Measurements from ENCODE around the gene SEPTIN3. TPM values are rescaled to one million over a fixed set of nuclear protein-coding genes. Genes with fewer than 3 reads are reported as not detected.

The SEPTIN3 gene
- total RNA-seq (ENCODE audit: low replicate concordance), result 12.8 and 20.5 TPM in 2 replicates

- Mint-ChIP-seq H3K36me3 (peaks cover 2% of the 10 kb centered on the region), H3K9me3 (peaks cover 9% of the 10 kb centered on the region), H3K27ac (peak within 1 kb of the TSS; percentile 95), H3K4me3 (peak within 1 kb of the TSS; percentile 39), H3K4me1 (peaks cover 36% of the 10 kb centered on the region), H3K27me3 (ENCODE audit: insufficient read depth, low read depth) (peaks cover 7% of the 10 kb centered on the region)
- no peaks in the 10 kb centered on the region for H4K20me1 ChIP-seq (ENCODE audit: low read depth)
- H3K27ac ChIP-seq, result no peak within 1 kb of the TSS
- peaks cover 11% of the 10 kb centered on the region for H3K4me1 ChIP-seq
- no peak within 1 kb of the TSS for H3K4me3 ChIP-seq
- peak within 1 kb of the TSS; percentile 72 for H2AFZ ChIP-seq (replicated peaks)
- H3K27me3 ChIP-seq, result peaks cover 14% of the 10 kb centered on the region
- H3K4me2 ChIP-seq, result no peak within 1 kb of the TSS
- H3K36me3 ChIP-seq, result no peaks in the 10 kb centered on the region
- no peak within 1 kb of the TSS for H3K9ac ChIP-seq
- H3F3A ChIP-seq (ENCODE audit: low read depth), result peaks cover 25% of the 10 kb centered on the region
- no peaks in the 10 kb centered on the region for H3K9me3 ChIP-seq (ENCODE audit: low read depth)
- no peak for TF ChIP-seq EZH2phosphoT487 (IDR thresholded peaks at IDR 0.05)
- no peak for TF ChIP-seq EZH2 (IDR thresholded peaks at IDR 0.05)
- TF ChIP-seq, protein P1, sequence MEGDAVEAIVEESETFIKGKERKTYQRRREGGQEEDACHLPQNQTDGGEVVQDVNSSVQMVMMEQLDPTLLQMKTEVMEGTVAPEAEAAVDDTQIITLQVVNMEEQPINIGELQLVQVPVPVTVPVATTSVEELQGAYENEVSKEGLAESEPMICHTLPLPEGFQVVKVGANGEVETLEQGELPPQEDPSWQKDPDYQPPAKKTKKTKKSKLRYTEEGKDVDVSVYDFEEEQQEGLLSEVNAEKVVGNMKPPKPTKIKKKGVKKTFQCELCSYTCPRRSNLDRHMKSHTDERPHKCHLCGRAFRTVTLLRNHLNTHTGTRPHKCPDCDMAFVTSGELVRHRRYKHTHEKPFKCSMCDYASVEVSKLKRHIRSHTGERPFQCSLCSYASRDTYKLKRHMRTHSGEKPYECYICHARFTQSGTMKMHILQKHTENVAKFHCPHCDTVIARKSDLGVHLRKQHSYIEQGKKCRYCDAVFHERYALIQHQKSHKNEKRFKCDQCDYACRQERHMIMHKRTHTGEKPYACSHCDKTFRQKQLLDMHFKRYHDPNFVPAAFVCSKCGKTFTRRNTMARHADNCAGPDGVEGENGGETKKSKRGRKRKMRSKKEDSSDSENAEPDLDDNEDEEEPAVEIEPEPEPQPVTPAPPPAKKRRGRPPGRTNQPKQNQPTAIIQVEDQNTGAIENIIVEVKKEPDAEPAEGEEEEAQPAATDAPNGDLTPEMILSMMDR (IDR thresholded peaks at IDR 0.05), result no peak
- no peaks in the 10 kb centered on the region for H3K79me2 ChIP-seq (ENCODE audit: low read depth)
- DNase-seq (ENCODE audit: low spot score), result peak; percentile 67
Measured at GRCh38 chr22:41969110-41969646, at the start of gene SEPTIN3. Gene SEPTIN3, plus strand, starts transcription at chr22:41969443. Its CDS starts 2,050 bp downstream, at chr22:41971493.

DNA sequence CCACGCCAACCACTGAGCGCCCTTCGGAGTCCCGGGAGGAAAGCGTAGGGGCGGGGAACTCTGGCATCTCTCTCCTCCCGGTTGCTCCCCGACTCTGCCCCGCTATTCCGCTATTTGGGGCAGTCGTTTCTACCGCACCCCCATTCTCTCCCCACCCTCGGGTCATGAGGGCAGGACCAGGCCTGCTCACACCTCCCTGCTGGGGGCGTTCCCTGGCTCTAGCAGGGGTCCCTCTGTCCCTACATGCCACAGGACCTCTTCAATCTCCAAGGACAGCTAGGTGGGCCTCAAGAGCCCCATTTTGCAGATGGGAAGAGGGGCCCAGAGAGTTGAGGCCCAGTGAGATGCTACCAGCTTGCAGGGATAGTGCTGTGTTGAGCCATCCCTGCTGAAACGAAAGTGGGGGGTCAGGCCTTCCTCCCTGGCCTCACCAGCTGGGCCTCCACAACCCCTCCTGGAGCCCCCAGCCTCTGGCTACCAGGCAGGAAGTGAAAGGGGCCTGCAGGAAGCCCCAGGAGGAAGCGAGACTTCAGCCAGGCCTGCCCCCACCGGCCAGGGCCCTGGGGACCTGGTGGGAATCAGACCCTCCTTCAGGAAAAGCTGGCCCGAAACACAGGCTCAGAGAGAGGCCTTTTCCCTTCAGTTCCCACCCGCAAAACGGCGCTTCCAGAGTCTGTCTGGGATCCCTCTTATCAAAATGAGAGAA is 48.8 kb upstream of the SEPTIN3 start:
- Histone ChIP-seq H3F3A (ENCODE audit: low read depth) (peaks cover 19% of the 10 kb centered on the region), H3K4me1 (peaks cover 15% of the 10 kb centered on the region), H3K36me3 (no peaks in the 10 kb centered on the region), H3K9me3 (ENCODE audit: low read depth) (no peaks in the 10 kb centered on the region), H3K27me3 (peaks cover 100% of the 10 kb centered on the region), H3K27ac (no peak overlapping the region), H3K4me3 (no peak overlapping the region), H3K9ac (no peak overlapping the region), H2AFZ (replicated peaks) (no peak overlapping the region), H4K20me1 (ENCODE audit: low read depth) (peaks cover 60% of the 10 kb centered on the region), H3K79me2 (ENCODE audit: low read depth) (no peaks in the 10 kb centered on the region), H3K4me2 (peak overlapping the region; percentile 67)
- no peak overlapping the region for H3K4me3 Mint-ChIP-seq
- no peak overlapping the region for H3K27ac Mint-ChIP-seq
- peaks cover 25% of the 10 kb centered on the region for H3K4me1 Mint-ChIP-seq
- DNase-seq (ENCODE audit: low spot score), result no peak
- TF ChIP-seq EZH2 (IDR thresholded peaks at IDR 0.05) (peak; percentile 13), EZH2phosphoT487 (IDR thresholded peaks at IDR 0.05) (no peak)
- H3K36me3 Mint-ChIP-seq, result peaks cover 2% of the 10 kb centered on the region
- no peaks in the 10 kb centered on the region for H3K9me3 Mint-ChIP-seq
- peaks cover 45% of the 10 kb centered on the region for H3K27me3 Mint-ChIP-seq (ENCODE audit: insufficient read depth, low read depth)

DNA sequence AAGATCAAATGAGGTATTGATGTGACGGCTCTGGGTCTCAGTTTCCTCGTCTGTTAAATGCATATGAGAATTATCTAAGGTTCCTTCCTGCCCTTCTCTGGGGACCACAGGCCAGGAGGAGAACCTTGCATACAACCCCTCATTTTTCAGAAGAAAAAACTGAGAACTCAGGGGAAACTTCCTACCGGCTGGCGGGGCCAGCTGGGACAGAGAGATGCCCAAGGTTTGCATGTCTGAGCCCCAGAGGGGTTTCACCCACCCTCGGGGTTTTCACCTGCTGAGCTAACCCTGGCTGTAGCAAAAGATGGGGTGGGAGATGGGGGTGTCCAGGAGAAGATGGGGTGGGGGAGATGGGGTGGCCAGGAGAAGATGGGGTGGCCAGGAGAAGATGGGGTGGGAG is 46.9 kb upstream of the SEPTIN3 start:
- TF ChIP-seq EZH2phosphoT487 (IDR thresholded peaks at IDR 0.05), result no peak
- no peak for TF ChIP-seq EZH2 (IDR thresholded peaks at IDR 0.05)
- TF ChIP-seq, protein P1 (IDR thresholded peaks at IDR 0.05), result no peak
- H2AFZ ChIP-seq (replicated peaks), result no peak overlapping the region
- H3K4me1 ChIP-seq, result peaks cover 13% of the 10 kb centered on the region
- Mint-ChIP-seq H3K4me3 (no peak overlapping the region), H3K4me1 (peaks cover 18% of the 10 kb centered on the region), H3K27ac (no peak overlapping the region), H3K27me3 (ENCODE audit: insufficient read depth, low read depth) (peaks cover 32% of the 10 kb centered on the region), H3K9me3 (no peaks in the 10 kb centered on the region), H3K36me3 (peaks cover 2% of the 10 kb centered on the region)
- no peaks in the 10 kb centered on the region for H3K9me3 ChIP-seq (ENCODE audit: low read depth)
- no peaks in the 10 kb centered on the region for H3K79me2 ChIP-seq (ENCODE audit: low read depth)
- H3K27ac ChIP-seq, result no peak overlapping the region
- H3K27me3 ChIP-seq, result peaks cover 100% of the 10 kb centered on the region
- H4K20me1 ChIP-seq (ENCODE audit: low read depth), result peaks cover 48% of the 10 kb centered on the region
- H3K36me3 ChIP-seq, result no peaks in the 10 kb centered on the region
- no peak overlapping the region for H3K4me2 ChIP-seq
- H3F3A ChIP-seq (ENCODE audit: low read depth), result peaks cover 21% of the 10 kb centered on the region
- DNase-seq (ENCODE audit: low spot score), result no peak
- no peak overlapping the region for H3K9ac ChIP-seq
- H3K4me3 ChIP-seq, result no peak overlapping the region

Measured in neural progenitor cell (in vitro differentiated cells).